CD4-positive, alpha-beta memory T cell (primary cell): Measurements from ENCODE around the gene GRK2. TPM values are rescaled to one million over a fixed set of nuclear protein-coding genes. Genes with fewer than 3 reads are reported as not detected.
A peak's percentile ranks its signal among the peaks of the same experiment; 100 is the strongest.

Experiments used
- CTCF ChIA-PET: fragments of 350-600 bp; sonication (Branson Sonifier 250); formaldehyde crosslinking; loops from one replicate; lab custom pipeline; 2021; ENCODE audit warnings: inconsistent platforms; ENCODE audit not compliant: partially characterized antibody; lab: Charles Lee
- POLR2A ChIA-PET: fragments of 350-600 bp; sonication (Branson Sonifier 250); formaldehyde crosslinking; loops from one replicate; lab custom pipeline; 2021; ENCODE audit not compliant: partially characterized antibody; lab: Charles Lee
- DNase-seq, 5 donors: peaks; one replicate each; pipeline versions ENCODE4 v3.0.0 to v3.0.0-alpha.2; 2020 to 2022; ENCODE audit warnings: mixed read lengths in 1 of 5
- H3K27ac ChIP-seq: one replicate; pipeline ENCODE4 v1.7.0; 2013; ENCODE audit warnings: low read depth, low read length
- H3K27me3 ChIP-seq: 2 replicates; pipeline ENCODE4 v1.7.0; 2013; ENCODE audit warnings: mild to moderate bottlenecking, low read length, moderate library complexity; ENCODE audit not compliant: insufficient read depth
- H3K36me3 ChIP-seq: 2 replicates; pipeline ENCODE4 v1.7.0; 2013; ENCODE audit warnings: mild to moderate bottlenecking, low read length, moderate library complexity; ENCODE audit not compliant: insufficient read depth
- H3K4me1 ChIP-seq: 2 replicates; pipeline ENCODE4 v1.7.0; 2013; ENCODE audit warnings: mild to moderate bottlenecking, low read length, moderate library complexity; ENCODE audit not compliant: insufficient read depth
- H3K4me3 ChIP-seq, 2 donors: one replicate each; pipeline ENCODE4 v1.7.0; 2013; ENCODE audit warnings: low read length in 2 of 2, mild to moderate bottlenecking in 1 of 2
- H3K9me3 ChIP-seq, 2 donors: one replicate each; pipeline ENCODE4 v1.7.0; 2013; ENCODE audit warnings: low read length in 2 of 2, control low read depth in 1 of 2; ENCODE audit not compliant: control insufficient read depth in 1 of 2
- H3K27ac Mint-ChIP-seq, 7 donors: one replicate each; pipeline ENCODE4 v1.8.0; 2020 to 2021; ENCODE audit warnings: mixed read lengths in 7 of 7, mild to moderate bottlenecking in 6 of 7, inconsistent platforms in 3 of 7, moderate library complexity in 3 of 7
- H3K27me3 Mint-ChIP-seq, 2 donors: one replicate each; pipeline ENCODE4 v1.8.0; 2020 to 2021; ENCODE audit warnings: mixed read lengths in 2 of 2
- H3K36me3 Mint-ChIP-seq, 2 donors: one replicate each; pipeline ENCODE4 v1.8.0; 2020 to 2021; ENCODE audit warnings: mixed read lengths in 2 of 2, inconsistent platforms in 1 of 2, mild to moderate bottlenecking in 1 of 2
- H3K4me1 Mint-ChIP-seq, 4 donors: one replicate each; pipeline ENCODE4 v1.8.0; 2020 to 2021; ENCODE audit warnings: mixed read lengths in 4 of 4, mild to moderate bottlenecking in 1 of 4
- H3K4me3 Mint-ChIP-seq, 8 donors: one replicate each; pipeline ENCODE4 v1.8.0; 2020 to 2021; ENCODE audit warnings: mixed read lengths in 8 of 8, mild to moderate bottlenecking in 7 of 8, moderate library complexity in 6 of 8, inconsistent platforms in 3 of 8
- H3K9me3 Mint-ChIP-seq, 8 donors: one replicate each; pipeline ENCODE4 v1.8.0; 2020 to 2021; ENCODE audit warnings: mixed read lengths in 8 of 8, mild to moderate bottlenecking in 5 of 8, inconsistent platforms in 3 of 8, moderate library complexity in 1 of 8
- intact Hi-C: fragments of 100-400 bp; cut with micrococcal nuclease; formaldehyde crosslinking; loops from one replicate; pipeline ENCODE4 v1.15.1; 2023
- polyA plus RNA-seq, 2 donors: library from polyadenylated mRNA; unstranded; fragments of 300-500 nt; fragmentation: Illumina TruSeq; gene quantifications; one replicate each; pipeline ENCODE4 v1.2.3, GENCODE V29; 2021
- total RNA-seq, 2 experiments: library from RNA; stranded (reverse); gene quantifications; one replicate each; pipeline ENCODE4 v1.2.3, GENCODE V29; 2021

Gene GRK2
- total and polyA plus RNA-seq, 4 experiments from 2014 or later = 12.8 to 310 (median 181) TPM

GRCh38 chr11:67264260-67264659 lies 2.0 kb upstream of the GRK2 start:
- Mint-ChIP-seq H3K4me1 (peaks cover 30 to 77% (median 41%) of the 10 kb centered on the region in 4 donors), H3K27me3 (peaks cover 0 to 5% of the 10 kb centered on the region in 2 donors), H3K4me3 (peak overlapping the region in 7 of 8 donors; percentile 39 to 82 (median 67)), H3K27ac (peak overlapping the region in 6 of 7 donors; percentile 25 to 94 (median 81)), H3K36me3 (peaks cover 17 to 23% of the 10 kb centered on the region in 2 donors), H3K9me3 (peaks cover 0 to 2% (median 0%) of the 10 kb centered on the region in 8 donors)
- Histone ChIP-seq H3K27me3 (no peaks in the 10 kb centered on the region), H3K27ac (no peak overlapping the region), H3K4me3 (no peak overlapping the region), H3K9me3 (no peaks in the 10 kb centered on the region), H3K36me3 (peaks cover 8% of the 10 kb centered on the region), H3K4me1 (peaks cover 45% of the 10 kb centered on the region)
- ChIA-PET POLR2A (interaction anchor here (3.4 to 17.3 kb wide), 4 partner anchors 22 to 51 kb away, joined by 23 to 1163 read pairs (median 201); partner anchors contain the start of genes ANKRD13D and SSH3), CTCF (interaction anchor here (1.4 to 4.8 kb wide), 6 partner anchors 10 to 81 kb away, joined by 4 to 155 read pairs (median 15); no protein-coding TSS in a partner anchor)
- DNase-seq = no peak
- intact Hi-C loops = no loop called here

- H3K4me1 ChIP-seq = peaks cover 53% of the 10 kb centered on the region
- H3K4me3 Mint-ChIP-seq = peak overlapping the region; percentile 54 to 86 (median 80)
- peaks cover 0 to 5% of the 10 kb centered on the region in 2 donors for H3K27me3 Mint-ChIP-seq
- CTCF ChIA-PET = interaction anchor here (0.9 to 4.8 kb wide), 6 partner anchors 24 to 86 kb away, joined by 3 to 155 read pairs (median 4); partner anchors contain the start of gene ANKRD13D
- POLR2A ChIA-PET = interaction anchor here (0.9 to 17.3 kb wide), 5 partner anchors 11 to 88 kb away, joined by 3 to 1163 read pairs (median 23); partner anchors contain the start of genes ANKRD13D and SSH3
- no peak overlapping the region for H3K27ac ChIP-seq
- peak overlapping the region; percentile 73 to 94 (median 80) for H3K27ac Mint-ChIP-seq
- intact Hi-C loops = loop anchor here (5.0 kb wide), 1 partner anchor 107 kb away; the partner anchor contains the start of gene CLCF1
- no peaks in the 10 kb centered on the region for H3K9me3 ChIP-seq
- H3K36me3 ChIP-seq = peaks cover 12% of the 10 kb centered on the region
- no peaks in the 10 kb centered on the region for H3K27me3 ChIP-seq
- peak in 1 of 5 donors; percentile 41 for DNase-seq
- peaks cover 19 to 28% of the 10 kb centered on the region in 2 donors for H3K36me3 Mint-ChIP-seq
- no peak overlapping the region for H3K4me3 ChIP-seq
- H3K9me3 Mint-ChIP-seq = no peaks in the 10 kb centered on the region
- H3K4me1 Mint-ChIP-seq = peaks cover 29 to 80% (median 44%) of the 10 kb centered on the region in 4 donors
These were observed 1.2 kb upstream of the GRK2 start for GRCh38 chr11:67264877-67265632.

- ChIA-PET CTCF (interaction anchor here (0.9 to 7.1 kb wide), 7 partner anchors 24 to 85 kb away, joined by 3 to 155 read pairs (median 4); partner anchors contain the start of gene ANKRD13D), POLR2A (interaction anchor here (0.9 to 17.3 kb wide), 11 partner anchors 11 to 88 kb away, joined by 3 to 1163 read pairs (median 22); partner anchors contain the start of genes ANKRD13D, POLD4 and SSH3)
- Mint-ChIP-seq H3K9me3 (no peaks in the 10 kb centered on the region), H3K4me3 (peak overlapping the region; percentile 77 to 86 (median 80)), H3K27me3 (peaks cover 0 to 5% of the 10 kb centered on the region in 2 donors), H3K27ac (peak overlapping the region; percentile 79 to 94 (median 87)), H3K36me3 (peaks cover 27 to 36% of the 10 kb centered on the region in 2 donors), H3K4me1 (peaks cover 34 to 82% (median 50%) of the 10 kb centered on the region in 4 donors)
- H3K27ac ChIP-seq = peak overlapping the region; percentile 63
- peak overlapping the region in 1 of 2 donors; percentile 23 for H3K4me3 ChIP-seq
- peak; percentile 61 to 85 (median 77) for DNase-seq
- peaks cover 12% of the 10 kb centered on the region for H3K36me3 ChIP-seq
- H3K27me3 ChIP-seq = no peaks in the 10 kb centered on the region
- no peaks in the 10 kb centered on the region for H3K9me3 ChIP-seq
- H3K4me1 ChIP-seq = peaks cover 61% of the 10 kb centered on the region
- intact Hi-C loops = loop anchor here (1.0 to 5.0 kb wide), 3 partner anchors 51 to 106 kb away; partner anchors contain the start of genes CLCF1 and POLD4
These were observed 432 bp upstream of the GRK2 start for GRCh38 chr11:67265633-67266448.

GRCh38 chr11:67267188-67268080 lies 1.2 kb downstream of the GRK2 start:
- POLR2A ChIA-PET = interaction anchor here (0.7 to 17.3 kb wide), 17 partner anchors 14 to 163 kb away, joined by 3 to 1163 read pairs (median 4); partner anchors contain the start of genes ANKRD13D, POLD4, PPP1CA and SSH3
- Mint-ChIP-seq H3K9me3 (no peaks in the 10 kb centered on the region), H3K4me1 (peaks cover 41 to 84% (median 58%) of the 10 kb centered on the region in 4 donors), H3K27me3 (peaks cover 0 to 2% of the 10 kb centered on the region in 2 donors), H3K4me3 (peak overlapping the region; percentile 92 to 98 (median 97)), H3K27ac (peak overlapping the region; percentile 91 to 98 (median 96)), H3K36me3 (peaks cover 29 to 50% of the 10 kb centered on the region in 2 donors)
- H3K27me3 ChIP-seq = no peaks in the 10 kb centered on the region
- DNase-seq = peak; percentile 26 to 58 (median 45)
- H3K27ac ChIP-seq = peak overlapping the region; percentile 80
- H3K9me3 ChIP-seq = no peaks in the 10 kb centered on the region
- CTCF ChIA-PET = interaction anchor here (0.9 to 7.1 kb wide), 11 partner anchors 10 to 124 kb away, joined by 3 to 54 read pairs (median 6); partner anchors contain the start of genes ANKRD13D and RAD9A
- intact Hi-C loops = loop anchor here (1.0 to 5.0 kb wide), 3 partner anchors 10 to 105 kb away; partner anchors contain the start of gene CLCF1
- H3K4me3 ChIP-seq = peak overlapping the region; percentile 88 to 92
- peaks cover 67% of the 10 kb centered on the region for H3K4me1 ChIP-seq
- peaks cover 20% of the 10 kb centered on the region for H3K36me3 ChIP-seq

GRCh38 chr11:67268081-67268961 lies 2.0 kb downstream of the GRK2 start:
- Histone ChIP-seq H3K4me3 (peak overlapping the region; percentile 88 to 92), H3K27me3 (no peaks in the 10 kb centered on the region), H3K27ac (peak overlapping the region; percentile 80), H3K9me3 (no peaks in the 10 kb centered on the region), H3K4me1 (peaks cover 67% of the 10 kb centered on the region), H3K36me3 (peaks cover 28% of the 10 kb centered on the region)
- Mint-ChIP-seq H3K27ac (peak overlapping the region; percentile 91 to 98 (median 96)), H3K27me3 (no peaks in the 10 kb centered on the region), H3K4me1 (peaks cover 37 to 84% (median 54%) of the 10 kb centered on the region in 4 donors), H3K36me3 (peaks cover 29 to 50% of the 10 kb centered on the region in 2 donors), H3K4me3 (peak overlapping the region; percentile 92 to 98 (median 97)), H3K9me3 (no peaks in the 10 kb centered on the region)
- DNase-seq = peak; percentile 51 to 85 (median 63)
- intact Hi-C loops = loop anchor here (1.0 to 5.0 kb wide), 2 partner anchors 9 to 104 kb away; partner anchors contain the start of gene CLCF1
- POLR2A ChIA-PET = interaction anchor here (0.7 to 17.3 kb wide), 15 partner anchors 18 to 162 kb away, joined by 3 to 1163 read pairs (median 5); partner anchors contain the start of genes ANKRD13D, POLD4, PPP1CA and SSH3
- CTCF ChIA-PET = interaction anchor here (0.9 to 7.1 kb wide), 11 partner anchors 9 to 123 kb away, joined by 3 to 54 read pairs (median 6); partner anchors contain the start of genes ANKRD13D and RAD9A
